ENCODE measurements around the gene PCDHA7. TPM values are rescaled to one million over a fixed set of nuclear protein-coding genes. Genes with fewer than 3 reads are reported as not detected.

Gene PCDHA7
- total RNA-seq, 1 donor from 2014 or later = 0.75 TPM

DNA sequence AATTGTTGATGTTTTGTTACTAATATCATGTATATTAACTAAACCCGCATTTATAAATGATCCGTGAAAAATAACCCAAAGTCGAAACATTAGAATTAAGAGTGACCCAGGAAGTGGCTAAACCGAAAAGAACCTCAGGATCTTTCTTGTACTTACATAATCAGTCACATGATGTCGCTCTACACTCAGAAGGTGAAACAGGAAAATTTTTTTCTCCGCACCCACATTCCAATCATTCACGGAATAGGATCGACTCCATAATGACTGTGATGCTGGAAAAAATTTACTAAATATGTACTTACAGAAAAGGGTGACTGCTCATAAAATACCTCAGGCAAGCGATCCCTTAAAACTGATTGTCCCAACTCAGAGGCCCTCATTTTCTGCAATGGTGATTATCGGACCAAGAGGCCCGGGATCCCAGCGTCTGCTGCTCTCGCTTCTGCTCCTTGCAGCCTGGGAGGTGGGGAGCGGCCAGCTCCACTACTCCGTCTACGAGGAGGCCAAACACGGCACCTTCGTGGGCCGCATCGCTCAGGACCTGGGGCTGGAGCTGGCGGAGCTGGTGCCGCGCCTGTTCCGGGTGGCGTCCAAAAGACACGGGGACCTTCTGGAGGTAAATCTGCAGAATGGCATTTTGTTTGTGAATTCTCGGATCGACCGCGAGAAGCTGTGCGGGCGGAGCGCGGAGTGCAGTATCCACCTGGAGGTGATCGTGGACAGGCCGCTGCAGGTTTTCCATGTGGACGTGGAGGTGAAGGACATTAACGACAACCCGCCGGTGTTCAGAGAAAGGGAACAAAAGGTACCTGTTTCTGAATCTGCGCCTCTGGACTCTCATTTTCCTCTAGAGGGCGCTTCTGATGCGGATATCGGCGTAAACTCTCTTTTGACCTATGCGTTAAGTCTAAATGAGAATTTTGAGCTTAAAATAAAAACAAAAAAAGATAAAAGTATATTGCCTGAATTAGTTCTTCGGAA is 41.3 kb downstream of the PCDHA7 start, which contains the start of gene PCDHA12:
Gene PCDHA12, plus strand, starts transcription at position 224 of the 981 bp plus-strand sequence. Its CDS starts 165 bp downstream, at position 389.

DNA sequence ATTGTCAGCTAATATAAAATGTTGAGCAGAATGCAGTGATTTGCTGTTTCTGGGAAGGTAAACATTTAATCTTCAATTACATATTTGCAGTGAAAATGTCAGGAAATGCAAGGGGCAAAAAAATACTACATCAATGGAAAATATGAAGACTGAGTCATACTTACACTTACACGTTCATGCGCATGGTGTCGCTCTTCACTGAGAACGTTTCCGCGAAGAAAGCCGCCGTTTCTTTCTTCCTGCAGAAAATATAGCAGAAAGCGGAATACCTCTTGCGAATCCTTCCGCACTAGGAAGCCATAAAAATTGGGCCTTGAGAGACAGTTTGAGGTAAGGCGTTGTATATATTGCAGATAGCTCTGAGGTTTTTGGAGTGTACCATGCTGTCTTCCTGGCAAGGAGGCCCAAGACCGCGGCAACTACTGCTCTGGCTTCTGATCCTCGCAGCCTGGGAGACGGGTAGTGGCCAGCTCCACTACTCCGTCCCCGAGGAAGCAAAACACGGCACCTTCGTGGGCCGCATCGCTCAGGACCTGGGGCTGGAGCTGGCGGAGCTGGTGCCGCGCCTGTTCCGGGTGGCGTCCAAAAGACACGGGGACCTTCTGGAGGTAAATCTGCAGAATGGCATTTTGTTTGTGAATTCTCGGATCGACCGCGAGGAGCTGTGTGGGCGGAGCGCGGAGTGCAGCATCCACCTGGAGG is 48.0 kb downstream of the PCDHA7 start, which contains the start of gene PCDHA13:
Gene PCDHA13, plus strand, starts transcription at position 236 of the 702 bp plus-strand sequence. Its CDS starts 145 bp downstream, at position 381.

Other genes with a start within 250 kb of the PCDHA7 start
- gene CD14, start 201.1 kb upstream of the PCDHA7 start, total RNA-seq (ENCODE audit: low replicate concordance) = 2.8 and 107 TPM in 2 replicates
- 9.0 and 13.5 TPM in 2 replicates for gene TMCO6, start 194.8 kb upstream of the PCDHA7 start, total RNA-seq (ENCODE audit: low replicate concordance)
- gene NDUFA2, start 186.6 kb upstream of the PCDHA7 start, total RNA-seq (ENCODE audit: low replicate concordance) = 84.9 and 115 TPM in 2 replicates
- gene IK, start 186.4 kb upstream of the PCDHA7 start, total RNA-seq (ENCODE audit: low replicate concordance) = 107 and 212 TPM in 2 replicates
- 25.9 and 27.7 TPM in 2 replicates for gene WDR55, start 169.4 kb upstream of the PCDHA7 start, total RNA-seq (ENCODE audit: low replicate concordance)
- 0.30 TPM in 1 of 2 replicates, not detected in the other for gene DND1, start 160.7 kb upstream of the PCDHA7 start, total RNA-seq (ENCODE audit: low replicate concordance)
- 67.7 and 92.6 TPM in 2 replicates for gene HARS1, start 142.9 kb upstream of the PCDHA7 start, total RNA-seq (ENCODE audit: low replicate concordance)
- 24.1 and 27.4 TPM in 2 replicates for gene HARS2, start 142.8 kb upstream of the PCDHA7 start, total RNA-seq (ENCODE audit: low replicate concordance)
- 63.1 and 94.5 TPM in 2 replicates for gene ZMAT2, start 133.8 kb upstream of the PCDHA7 start, total RNA-seq (ENCODE audit: low replicate concordance)
- gene PCDHA1, start 48.1 kb upstream of the PCDHA7 start, total RNA-seq (ENCODE audit: low replicate concordance) = 0.08 TPM in 1 of 2 replicates, not detected in the other
- gene PCDHA2, start 39.4 kb upstream of the PCDHA7 start, total RNA-seq (ENCODE audit: low replicate concordance) = 0.08 and 0.12 TPM in 2 replicates
- 0.15 and 0.70 TPM in 2 replicates for gene PCDHA3, start 33.2 kb upstream of the PCDHA7 start, total RNA-seq (ENCODE audit: low replicate concordance)
- gene PCDHA4, start 27.2 kb upstream of the PCDHA7 start, total RNA-seq (ENCODE audit: low replicate concordance) = 0.23 and 0.82 TPM in 2 replicates
- gene PCDHA5, start 12.7 kb upstream of the PCDHA7 start, total RNA-seq (ENCODE audit: low replicate concordance) = 0.08 TPM in 1 of 2 replicates, not detected in the other
- gene PCDHA6, start 6.3 kb upstream of the PCDHA7 start, total RNA-seq (ENCODE audit: low replicate concordance) = 0.53 and 2.9 TPM in 2 replicates
- gene PCDHA8, start 6.9 kb downstream of the PCDHA7 start, total RNA-seq (ENCODE audit: low replicate concordance) = under 0.01 and 0.47 TPM in 2 replicates
- under 0.01 and 0.23 TPM in 2 replicates for gene PCDHA9, start 14.1 kb downstream of the PCDHA7 start, total RNA-seq (ENCODE audit: low replicate concordance)
- 0.08 and 1.4 TPM in 2 replicates for gene PCDHA10, start 21.6 kb downstream of the PCDHA7 start, total RNA-seq (ENCODE audit: low replicate concordance)
- gene PCDHA11, start 34.7 kb downstream of the PCDHA7 start, total RNA-seq (ENCODE audit: low replicate concordance) = 0.15 and 0.59 TPM in 2 replicates
- gene PCDHA12, start 41.0 kb downstream of the PCDHA7 start, total RNA-seq (ENCODE audit: low replicate concordance) = 0.15 and 0.59 TPM in 2 replicates
- 0.08 and 0.59 TPM in 2 replicates for gene PCDHA13, start 47.9 kb downstream of the PCDHA7 start, total RNA-seq (ENCODE audit: low replicate concordance)
- under 0.01 and 0.35 TPM in 2 replicates for gene PCDHAC1, start 92.0 kb downstream of the PCDHA7 start, total RNA-seq (ENCODE audit: low replicate concordance)
- gene PCDHAC2, start 132.2 kb downstream of the PCDHA7 start, total RNA-seq (ENCODE audit: low replicate concordance) = 0.15 and 2.3 TPM in 2 replicates
- gene PCDHB1, start 217.1 kb downstream of the PCDHA7 start, total RNA-seq (ENCODE audit: low replicate concordance) = not detected in 2 replicates